ENCODE results near the gene ASAP2.

The ASAP2 gene

DNA sequence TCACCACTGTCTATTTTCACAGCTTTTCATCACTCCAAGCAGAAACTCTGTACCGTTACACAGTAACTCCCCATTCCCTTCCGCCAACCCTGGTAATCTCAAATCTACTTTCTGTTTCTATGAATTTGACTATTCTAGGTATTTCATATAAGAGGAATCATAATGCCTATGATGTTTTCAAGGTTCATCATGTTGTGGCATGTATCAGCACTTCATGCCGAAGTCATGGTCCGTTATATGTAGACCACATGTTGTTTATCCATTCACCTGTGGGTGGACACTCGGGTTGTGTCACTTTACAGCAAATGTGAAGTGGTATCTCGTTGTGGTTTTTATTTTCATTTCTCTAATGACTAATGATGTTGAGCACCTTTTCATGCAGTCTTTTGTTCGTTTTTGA lies 238.5 kb downstream of the ASAP2 start:
- DNase-seq = no peak

GRCh38 chr2:9451231-9451630 lies 244.6 kb downstream of the ASAP2 start:
- DNase-seq = no peak

Measured in activated CD8-positive, alpha-beta memory T cell treated with anti-CD3 and anti-CD28 coated beads, Interleukin-2, amount 50 U/mL, for 48 hours (primary cell).